GM13976 (cell line): ENCODE data around the gene KLF15.
A peak's percentile ranks its signal among the peaks of the same experiment; 100 is the strongest.

Experiments used
- DNase-seq: peaks from one replicate; pipeline ENCODE4 v3.0.0; 2012; ENCODE audit warnings: low spot score
- CTCF ChIP-seq: IDR thresholded peaks from 2 replicates; pipeline ENCODE4 v1.5.1; 2012; ENCODE audit warnings: borderline replicate concordance, mild to moderate bottlenecking; ENCODE audit not compliant: insufficient read depth; ENCODE audit errors: extremely low read depth, missing control alignments, control extremely low read depth
- in situ Hi-C: fragments of 300-500 bp; cut with MboI; formaldehyde crosslinking; loops from one replicate; pipeline ENCODE4 v1.12.0; 2022; ENCODE audit warnings: low sequenced_read_pairs, mixed read lengths, inconsistent platforms; ENCODE audit not compliant: unreplicated experiment

The KLF15 gene

DNA sequence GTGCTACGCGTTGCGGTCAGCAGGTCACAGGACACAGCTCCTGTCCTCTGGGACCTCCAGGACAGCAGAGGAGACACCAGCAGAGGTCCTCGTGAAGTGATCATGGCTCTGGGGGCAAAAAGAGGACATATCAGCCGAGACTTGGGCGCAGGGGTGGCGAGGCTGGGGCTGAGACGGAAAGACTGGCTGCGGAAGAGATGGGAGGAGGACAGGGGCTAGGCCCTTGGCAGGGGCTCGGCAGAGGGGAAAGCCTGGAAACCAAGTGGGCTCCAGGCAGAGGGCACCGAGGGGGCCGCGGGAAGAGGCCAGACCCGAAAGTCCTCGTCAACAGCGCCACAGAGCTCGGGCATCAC lies 32.6 kb upstream of the KLF15 start:
- in situ Hi-C loops: no loop called here

GRCh38 chr3:126389112-126389793 lies 32.0 kb upstream of the KLF15 start:
- peak; percentile 97 for TF ChIP-seq CTCF
- in situ Hi-C loops: no loop called here
- peak; percentile 88 for DNase-seq

More for the DNA sequence above, 32.6 kb upstream of the KLF15 start:
- no peak for DNase-seq
- no peak for TF ChIP-seq CTCF

DNA sequence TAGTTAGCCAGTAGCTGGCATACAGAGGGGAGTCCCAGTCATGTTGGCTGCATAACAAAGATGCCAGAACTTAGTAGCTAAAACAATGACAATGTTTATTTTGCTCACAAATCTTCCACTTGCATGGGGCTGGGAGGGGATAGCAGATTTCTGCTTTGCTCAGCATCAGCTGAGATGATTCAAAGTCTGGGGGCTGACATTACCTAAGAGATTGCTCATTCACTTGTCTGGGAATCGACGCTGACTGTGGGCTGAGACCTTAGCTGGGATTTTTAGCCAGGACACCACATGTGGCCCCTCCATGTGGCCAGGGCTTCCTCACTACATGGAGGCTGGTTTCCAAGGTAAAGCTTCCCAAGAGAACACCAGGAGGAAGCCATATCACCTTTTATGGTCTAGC lies 24.8 kb upstream of the KLF15 start:
- in situ Hi-C loops: no loop called here
- TF ChIP-seq CTCF: no peak
- DNase-seq: no peak

DNA sequence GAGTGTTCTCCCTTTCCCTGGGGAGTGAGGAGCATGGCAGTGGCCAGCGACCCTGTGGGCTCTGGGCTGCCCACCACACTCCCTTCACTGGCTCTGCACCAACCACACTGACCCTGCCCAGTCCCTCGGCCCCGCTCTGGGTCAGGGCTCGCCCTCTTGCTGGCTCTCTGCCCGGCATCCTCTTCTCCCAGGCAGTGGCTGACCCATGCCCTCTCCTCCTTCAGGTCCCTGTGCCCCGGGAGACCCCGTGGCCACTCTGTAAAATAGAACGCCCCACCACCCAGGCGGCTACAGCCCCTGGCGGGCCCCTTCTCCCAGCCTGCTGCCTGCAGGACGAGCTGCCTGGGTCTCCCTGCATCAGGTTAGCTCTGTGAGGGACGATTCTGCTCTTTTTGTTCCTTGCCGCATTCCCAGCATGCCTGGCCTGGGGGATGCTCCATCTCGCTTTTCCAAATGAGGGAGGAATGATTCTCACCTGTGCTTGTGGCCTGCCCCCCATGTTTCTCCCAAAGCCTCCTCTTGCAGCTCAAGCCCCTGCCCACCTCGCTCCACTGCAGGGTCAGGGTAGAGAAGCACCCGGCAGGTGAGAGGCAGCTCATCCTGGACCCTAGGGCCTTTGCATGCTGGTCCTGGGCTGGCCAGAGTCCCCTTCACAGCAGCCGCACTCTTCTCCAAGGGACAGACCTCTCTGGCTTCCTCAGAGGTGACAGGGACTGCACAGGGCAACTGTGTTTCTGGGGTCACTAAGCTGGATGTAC lies 23.0 kb upstream of the KLF15 start:
- TF ChIP-seq CTCF: no peak
- in situ Hi-C loops: no loop called here
- no peak for DNase-seq

- no peak for DNase-seq
- in situ Hi-C loops: no loop called here
- no peak for TF ChIP-seq CTCF
Measured at GRCh38 chr3:126378341-126378751, 21.1 kb upstream of the KLF15 start.

DNA sequence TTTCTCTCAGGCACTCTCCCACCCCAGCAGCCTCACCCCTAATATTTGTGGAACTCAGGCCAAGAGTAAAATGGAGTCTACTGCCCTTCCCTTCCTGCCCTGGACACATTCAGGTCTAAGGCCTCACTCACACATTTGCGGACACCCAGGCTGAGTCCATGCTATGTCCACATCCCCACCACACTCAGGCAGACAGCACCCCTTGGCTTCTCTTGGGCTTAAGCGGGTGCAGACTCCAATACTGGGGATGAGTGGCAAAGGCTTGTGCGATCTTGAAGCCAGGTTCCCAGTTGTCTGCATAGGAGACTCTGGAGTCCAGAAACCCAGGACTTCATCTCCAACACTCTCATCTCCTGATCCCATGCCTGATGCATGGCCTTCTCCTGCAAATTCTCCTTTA lies 20.0 kb upstream of the KLF15 start:
- TF ChIP-seq CTCF: no peak
- in situ Hi-C loops: no loop called here

More for the DNA sequence above, 20.0 kb upstream of the KLF15 start:
- no peak for DNase-seq
